ENCODE measurements around the gene TNKS1BP1. TPM values are rescaled to one million over a fixed set of nuclear protein-coding genes. Genes with fewer than 3 reads are reported as not detected.

The TNKS1BP1 gene
- total RNA-seq, 1 donor from 2014 or later: 11.7 TPM

GRCh38 chr11:57274904-57275498 lies 49.8 kb downstream of the TNKS1BP1 start:
- no peak overlapping the region for H3K4me2 ChIP-seq
- no peak overlapping the region for H3K9ac ChIP-seq
- no peak overlapping the region for H3K27ac ChIP-seq
- H3K79me2 ChIP-seq (ENCODE audit: low read depth): no peaks in the 10 kb centered on the region
- H3K4me1 ChIP-seq: peaks cover 4% of the 10 kb centered on the region
- H3K36me3 ChIP-seq: no peaks in the 10 kb centered on the region
- H2AFZ ChIP-seq (replicated peaks): no peak overlapping the region
- peaks cover 11% of the 10 kb centered on the region for H3K27me3 ChIP-seq
- H3F3A ChIP-seq (ENCODE audit: low read depth): no peaks in the 10 kb centered on the region
- no peak overlapping the region for H3K4me3 ChIP-seq
- H3K4me3 Mint-ChIP-seq: no peak overlapping the region
- H3K9me3 ChIP-seq (ENCODE audit: low read depth): no peaks in the 10 kb centered on the region
- peaks cover 2% of the 10 kb centered on the region for H3K9me3 Mint-ChIP-seq
- no peak overlapping the region for H3K27ac Mint-ChIP-seq
- H3K4me1 Mint-ChIP-seq: peaks cover 14% of the 10 kb centered on the region
- H3K27me3 Mint-ChIP-seq (ENCODE audit: insufficient read depth, low read depth): peaks cover 8% of the 10 kb centered on the region
- no peaks in the 10 kb centered on the region for H4K20me1 ChIP-seq (ENCODE audit: low read depth)
- no peak for DNase-seq (ENCODE audit: low spot score)
- H3K36me3 Mint-ChIP-seq: no peaks in the 10 kb centered on the region
- TF ChIP-seq EZH2phosphoT487 (IDR thresholded peaks at IDR 0.05) (no peak), EZH2 (IDR thresholded peaks at IDR 0.05) (no peak), CTCF (IDR thresholded peaks at IDR 0.05) (no peak)

- TF ChIP-seq CTCF (IDR thresholded peaks at IDR 0.05) (no peak), EZH2 (IDR thresholded peaks at IDR 0.05) (no peak), EZH2phosphoT487 (IDR thresholded peaks at IDR 0.05) (no peak)
- Histone ChIP-seq H3K79me2 (ENCODE audit: low read depth) (no peaks in the 10 kb centered on the region), H3K9me3 (ENCODE audit: low read depth) (no peaks in the 10 kb centered on the region), H3K27ac (no peak overlapping the region), H3F3A (ENCODE audit: low read depth) (no peaks in the 10 kb centered on the region), H3K4me2 (no peak overlapping the region), H4K20me1 (ENCODE audit: low read depth) (no peaks in the 10 kb centered on the region), H3K27me3 (peaks cover 11% of the 10 kb centered on the region), H3K4me1 (peaks cover 4% of the 10 kb centered on the region), H3K36me3 (no peaks in the 10 kb centered on the region), H3K9ac (no peak overlapping the region), H2AFZ (replicated peaks) (no peak overlapping the region), H3K4me3 (no peak overlapping the region)
- peaks cover 2% of the 10 kb centered on the region for H3K9me3 Mint-ChIP-seq
- H3K4me1 Mint-ChIP-seq: peaks cover 10% of the 10 kb centered on the region
- H3K27me3 Mint-ChIP-seq (ENCODE audit: insufficient read depth, low read depth): peaks cover 2% of the 10 kb centered on the region
- H3K27ac Mint-ChIP-seq: no peak overlapping the region
- H3K36me3 Mint-ChIP-seq: no peaks in the 10 kb centered on the region
- DNase-seq (ENCODE audit: low spot score): no peak
- H3K4me3 Mint-ChIP-seq: no peak overlapping the region
Observed at GRCh38 chr11:57273448-57274058, 51.2 kb downstream of the TNKS1BP1 start.

- DNase-seq (ENCODE audit: low spot score): no peak
- Mint-ChIP-seq H3K36me3 (no peaks in the 10 kb centered on the region), H3K4me3 (no peak overlapping the region), H3K9me3 (peaks cover 19% of the 10 kb centered on the region), H3K27me3 (ENCODE audit: insufficient read depth, low read depth) (peaks cover 2% of the 10 kb centered on the region), H3K27ac (no peak overlapping the region), H3K4me1 (no peaks in the 10 kb centered on the region)
- Histone ChIP-seq H4K20me1 (ENCODE audit: low read depth) (no peaks in the 10 kb centered on the region), H3K9me3 (ENCODE audit: low read depth) (peaks cover 11% of the 10 kb centered on the region), H2AFZ (replicated peaks) (no peak overlapping the region), H3K79me2 (ENCODE audit: low read depth) (no peaks in the 10 kb centered on the region), H3K27me3 (no peaks in the 10 kb centered on the region), H3F3A (ENCODE audit: low read depth) (no peaks in the 10 kb centered on the region), H3K9ac (no peak overlapping the region), H3K27ac (no peak overlapping the region), H3K36me3 (no peaks in the 10 kb centered on the region), H3K4me2 (no peak overlapping the region), H3K4me3 (no peak overlapping the region), H3K4me1 (no peaks in the 10 kb centered on the region)
- TF ChIP-seq EZH2phosphoT487 (IDR thresholded peaks at IDR 0.05) (no peak), CTCF (IDR thresholded peaks at IDR 0.05) (no peak), EZH2 (IDR thresholded peaks at IDR 0.05) (no peak)
Observed at GRCh38 chr11:57269571-57270021, 55.2 kb downstream of the TNKS1BP1 start.
